WI38 (cell line): ENCODE results near the gene DCXR.

ENCODE experiments used
- H3K4me3 ChIP-seq: 2 replicates; pipeline ENCODE4 v1.5.1; 2011; ENCODE audit warnings: low read depth, mild to moderate bottlenecking, control low read depth, low read length
- CTCF ChIP-seq: IDR thresholded peaks from 2 replicates; pipeline ENCODE4 v1.5.1; 2012; ENCODE audit warnings: low read depth, mild to moderate bottlenecking, control low read depth, low read length

Gene DCXR

GRCh38 chr17:82077617-82078358 lies 40.3 kb upstream of the DCXR start:
- H3K4me3 ChIP-seq = no peak overlapping the region
- no peak for TF ChIP-seq CTCF

GRCh38 chr17:82076785-82077591 lies 39.5 kb upstream of the DCXR start:
- no peak for TF ChIP-seq CTCF
- no peak overlapping the region for H3K4me3 ChIP-seq

GRCh38 chr17:82076018-82076784 lies 38.7 kb upstream of the DCXR start:
- no peak for TF ChIP-seq CTCF

GRCh38 chr17:82073446-82073845 lies 35.9 kb upstream of the DCXR start:
- TF ChIP-seq CTCF = no peak

More at GRCh38 chr17:82076018-82076784, 38.7 kb upstream of the DCXR start:
- no peak overlapping the region for H3K4me3 ChIP-seq

GRCh38 chr17:82072827-82073226 lies 35.3 kb upstream of the DCXR start:
- no peak for TF ChIP-seq CTCF

More at GRCh38 chr17:82073446-82073845, 35.9 kb upstream of the DCXR start:
- H3K4me3 ChIP-seq = no peak overlapping the region

GRCh38 chr17:82070611-82071010 lies 33.1 kb upstream of the DCXR start:
- TF ChIP-seq CTCF = no peak
- no peak overlapping the region for H3K4me3 ChIP-seq

More at GRCh38 chr17:82072827-82073226, 35.3 kb upstream of the DCXR start:
- H3K4me3 ChIP-seq = no peak overlapping the region
